Measurements from ENCODE around the gene NDUFAF2.
"Not testable (repeated sequence)": the region's sequence is repeated elsewhere in the genome, so short reads cannot be mapped to it uniquely, and the experiment has no call there.

NDUFAF2 gene

DNA sequence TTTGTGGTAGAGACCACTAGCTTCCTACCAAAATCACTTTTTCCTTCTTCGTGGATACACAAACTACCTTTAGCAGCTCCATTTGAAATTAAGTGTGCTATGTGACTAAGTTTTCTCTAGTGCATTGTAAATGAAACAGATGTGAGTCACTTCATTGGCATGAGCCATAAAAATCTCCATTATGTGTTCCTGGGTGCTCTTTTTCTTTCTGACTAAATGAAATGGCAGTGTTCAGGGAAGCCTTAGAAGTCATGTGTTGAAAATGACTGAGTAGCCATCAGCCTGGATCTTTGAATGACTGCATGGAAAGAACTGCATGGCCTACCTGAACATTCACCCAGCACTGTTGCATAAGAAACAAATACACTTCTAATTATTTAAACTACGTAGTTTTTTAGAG, 107.9 kb downstream of the NDUFAF2 start:
- no peak for DNase-seq

DNA sequence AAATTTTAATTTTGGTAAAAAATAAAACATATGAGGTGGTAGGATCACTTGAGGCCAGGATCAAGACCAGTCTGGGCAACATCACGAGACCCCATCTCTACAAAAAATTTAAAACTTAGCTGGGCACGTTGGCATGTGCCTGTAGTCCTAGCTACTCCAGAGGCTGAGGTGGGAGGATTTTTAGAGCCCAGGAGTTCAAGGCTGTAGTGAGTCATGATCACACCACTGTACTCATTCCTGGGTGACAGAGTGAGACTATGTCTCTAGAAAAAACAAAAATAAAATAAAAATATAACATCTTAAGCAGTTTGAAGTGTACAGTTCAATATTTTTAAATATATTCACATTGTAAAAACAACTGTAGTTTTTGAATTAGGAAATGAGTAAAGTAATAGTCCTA, 108.9 kb downstream of the NDUFAF2 start:
- no peak for DNase-seq

DNA sequence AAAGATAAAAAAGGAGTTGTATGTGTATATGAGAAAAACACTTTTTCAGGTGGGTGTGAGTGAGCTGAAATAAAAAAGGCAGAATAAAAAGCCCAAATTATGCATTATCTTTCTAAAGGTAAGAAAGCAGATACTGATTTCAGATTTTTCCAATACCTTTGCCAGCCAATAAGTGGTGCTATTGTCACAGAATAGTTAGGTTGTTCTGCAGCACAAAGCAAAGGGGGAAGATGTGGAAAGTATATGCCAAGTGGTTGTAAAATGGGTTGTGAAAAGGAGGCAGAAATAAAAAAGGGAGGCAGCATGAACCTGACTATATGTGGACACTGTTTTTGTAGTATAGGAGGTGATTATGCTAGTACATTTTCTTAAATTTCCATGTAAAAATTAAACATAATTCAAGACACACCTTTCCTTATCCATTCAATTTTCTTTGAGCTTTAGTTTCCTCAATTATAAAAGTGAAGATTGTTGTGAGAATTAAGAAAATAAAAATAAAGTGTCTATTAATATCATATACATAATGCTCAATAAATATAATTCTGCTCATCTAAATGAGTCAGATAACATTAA, 110.5 kb downstream of the NDUFAF2 start:
- DNase-seq, result no peak

DNA sequence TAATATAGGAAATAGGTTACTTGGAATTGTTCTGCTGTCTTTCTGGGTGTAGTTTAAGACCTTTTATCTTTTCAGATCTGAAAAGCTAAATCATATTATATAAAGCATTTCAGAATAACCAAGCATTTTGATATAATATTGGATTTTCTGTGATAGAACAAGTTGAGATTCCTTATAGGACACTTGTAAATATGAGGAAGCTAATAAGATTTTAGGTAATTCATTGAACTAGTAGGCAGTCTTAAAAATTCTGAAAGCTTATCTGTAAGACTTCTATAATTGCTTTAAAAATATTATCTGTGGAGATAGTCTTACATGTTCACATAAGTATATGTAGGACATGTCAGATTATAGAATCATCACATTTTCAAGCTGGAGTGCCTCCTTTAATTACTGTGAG, 114.5 kb downstream of the NDUFAF2 start:
- DNase-seq, result no peak

DNA sequence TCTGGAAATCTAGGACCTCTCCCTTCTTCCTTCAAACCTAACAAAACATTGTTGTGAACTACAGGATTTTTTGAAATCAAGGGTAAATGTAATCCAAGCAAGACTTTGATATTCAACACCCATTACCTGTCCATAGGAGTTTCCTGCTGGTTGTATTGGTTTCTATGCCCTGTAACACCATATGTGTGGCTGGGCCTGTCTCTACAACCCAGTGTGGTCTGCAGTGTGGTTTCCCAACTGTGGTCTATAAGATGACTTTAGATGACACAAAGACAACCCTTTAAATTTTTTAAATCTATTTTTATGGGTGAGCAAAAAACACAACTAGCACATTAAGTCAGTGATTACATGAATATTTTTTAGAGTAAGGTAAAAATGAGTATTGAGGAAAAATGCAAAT, 124.1 kb downstream of the NDUFAF2 start:
- no peak for DNase-seq

DNA sequence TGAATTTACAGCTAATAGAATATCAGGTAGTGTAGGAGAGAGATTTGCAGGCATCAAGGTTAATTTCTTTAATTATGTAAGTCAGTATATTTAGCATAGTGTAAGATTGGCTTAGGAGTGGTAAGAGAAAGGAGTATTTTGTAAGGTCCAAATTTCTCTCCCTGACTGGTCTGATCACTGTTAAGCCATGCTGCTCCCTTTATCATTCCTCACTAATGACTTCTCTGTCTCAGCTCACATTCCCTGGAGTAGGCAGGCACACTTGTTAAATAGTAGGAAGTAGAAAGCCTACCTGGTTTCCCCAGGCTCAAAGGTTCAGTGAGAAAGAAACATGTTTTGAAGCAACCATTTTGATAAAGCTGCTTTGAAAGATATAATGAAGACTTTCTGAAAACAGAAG, 126.5 kb downstream of the NDUFAF2 start:
- no peak for DNase-seq

DNA sequence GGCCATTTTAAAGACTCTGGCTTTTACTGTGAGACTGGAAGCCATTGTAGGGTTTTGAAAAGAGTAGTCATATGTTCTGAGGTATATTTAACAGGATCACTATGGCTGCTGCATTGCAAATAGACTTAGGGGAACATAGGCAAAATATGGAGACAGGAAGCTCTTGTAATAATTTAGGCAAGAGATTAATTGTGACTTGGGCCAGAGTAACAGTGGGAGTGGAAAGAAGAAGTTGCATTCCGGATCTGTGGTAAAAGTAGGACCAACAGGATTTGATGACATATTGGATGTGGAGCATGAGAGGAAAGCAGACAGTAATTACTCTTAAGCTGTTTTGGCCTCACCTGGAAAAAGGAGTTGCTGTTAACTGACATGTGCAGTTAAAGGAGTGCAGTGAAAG, 131.6 kb downstream of the NDUFAF2 start:
- no peak for DNase-seq

DNA sequence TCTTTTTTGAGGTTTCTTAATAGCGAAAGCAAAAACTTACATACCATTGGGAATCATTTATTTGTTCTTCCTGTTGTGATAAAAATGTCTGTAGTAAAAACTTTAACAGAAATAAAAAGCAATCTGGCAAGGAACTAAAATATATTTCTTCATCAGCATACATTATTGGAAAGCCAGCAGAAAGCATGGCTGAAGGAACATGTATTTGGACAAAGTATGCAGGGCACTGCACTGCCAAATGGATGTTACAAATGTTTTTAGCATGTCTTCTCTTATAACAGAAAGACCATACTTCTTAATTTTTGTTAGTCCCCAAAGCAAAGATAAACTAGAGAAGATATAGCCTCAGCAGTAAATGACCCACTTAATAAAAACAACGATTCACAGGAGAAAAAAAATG, 136.7 kb downstream of the NDUFAF2 start:
- DNase-seq, result no peak

DNA sequence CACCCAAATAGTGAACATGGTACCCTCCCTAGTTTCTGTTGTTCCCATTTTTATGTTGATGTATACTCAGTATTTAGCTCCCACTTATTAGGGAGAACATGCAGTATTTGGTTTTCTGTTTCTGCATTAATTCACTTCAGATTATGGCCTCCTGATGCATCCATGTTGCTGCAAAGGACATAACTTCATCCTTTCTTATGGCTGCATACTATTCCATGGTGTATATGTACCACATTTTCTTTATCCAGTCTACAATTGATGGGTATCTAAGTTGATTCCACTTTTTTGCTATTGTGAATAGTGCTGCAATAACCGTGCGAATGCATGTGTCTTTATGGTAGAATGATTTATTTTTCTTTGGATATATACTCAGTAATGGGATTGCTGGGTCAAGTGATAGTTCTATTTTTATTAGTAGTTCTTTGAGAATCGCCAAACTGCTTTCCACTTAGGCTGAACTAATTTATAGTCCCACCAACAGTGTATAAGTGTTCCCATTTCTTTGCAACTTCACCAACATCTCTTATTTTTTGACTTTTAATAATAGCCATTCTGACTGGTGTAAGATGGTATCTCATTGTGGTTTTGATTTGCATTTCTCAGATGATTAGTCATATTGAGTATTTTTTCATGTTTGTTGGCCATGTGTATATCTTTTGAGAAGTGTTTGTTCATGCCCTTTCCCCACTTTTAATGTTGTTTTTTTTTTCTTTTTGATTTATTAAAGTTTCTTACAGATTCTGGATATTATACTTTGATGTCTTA, 137.7 kb downstream of the NDUFAF2 start:
- no peak for DNase-seq

DNA sequence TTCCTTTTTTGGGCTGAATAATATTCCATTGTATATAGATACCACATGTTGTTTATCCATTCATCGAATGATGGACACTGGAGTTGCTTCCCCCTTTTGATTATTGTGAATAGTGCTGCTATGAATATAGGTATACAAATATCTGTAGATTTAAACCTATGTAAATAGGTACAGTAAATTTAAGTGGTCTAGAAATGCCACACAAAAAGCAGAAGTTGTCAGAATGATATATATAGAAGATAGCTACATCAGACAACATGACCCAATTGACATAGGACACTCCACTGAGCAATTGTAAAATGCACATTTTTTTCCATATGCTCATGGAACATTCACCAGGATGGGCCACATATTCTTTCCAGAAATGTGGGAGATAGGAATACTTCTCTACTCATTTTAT, 139.7 kb downstream of the NDUFAF2 start:
- no peak for DNase-seq

DNA sequence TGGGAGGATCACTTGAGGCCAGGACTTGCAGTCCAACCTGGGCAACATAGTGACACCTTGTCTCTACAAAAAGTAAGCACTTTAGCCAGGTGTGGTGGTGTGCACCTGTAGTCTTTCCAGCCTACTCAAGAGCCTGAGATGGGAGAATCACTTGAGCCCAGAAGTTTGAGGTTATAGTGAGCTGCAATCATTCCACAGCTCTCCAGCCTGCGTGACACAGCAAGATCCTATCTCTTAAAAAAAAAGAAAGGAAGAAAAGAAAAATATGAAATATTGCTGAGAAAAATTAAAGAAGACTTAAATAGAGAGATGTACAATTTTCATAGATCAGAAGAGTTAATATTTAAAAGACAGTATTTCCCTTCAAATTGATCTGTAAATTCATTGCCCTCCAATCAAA, 140.9 kb downstream of the NDUFAF2 start:
- no peak for DNase-seq

DNA sequence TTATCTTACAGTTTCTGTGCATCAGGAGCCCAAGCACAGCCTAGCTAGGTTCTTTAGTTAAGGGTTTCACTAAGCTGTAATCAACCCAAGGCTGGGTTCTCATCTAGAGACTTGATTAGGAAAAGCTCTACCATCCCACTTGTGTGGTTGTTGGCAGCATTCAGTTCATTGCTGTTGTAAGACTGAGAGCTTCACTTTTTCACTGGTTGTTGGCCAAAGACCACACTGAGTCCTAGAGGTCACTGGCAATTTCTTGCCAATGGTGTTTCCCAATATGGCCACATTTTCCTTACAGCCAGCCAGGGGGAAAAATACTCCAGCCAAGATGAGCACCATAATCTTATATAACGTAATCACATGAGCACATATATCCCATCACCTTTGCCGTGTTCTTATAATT, 142.9 kb downstream of the NDUFAF2 start:
- no peak for DNase-seq

DNA sequence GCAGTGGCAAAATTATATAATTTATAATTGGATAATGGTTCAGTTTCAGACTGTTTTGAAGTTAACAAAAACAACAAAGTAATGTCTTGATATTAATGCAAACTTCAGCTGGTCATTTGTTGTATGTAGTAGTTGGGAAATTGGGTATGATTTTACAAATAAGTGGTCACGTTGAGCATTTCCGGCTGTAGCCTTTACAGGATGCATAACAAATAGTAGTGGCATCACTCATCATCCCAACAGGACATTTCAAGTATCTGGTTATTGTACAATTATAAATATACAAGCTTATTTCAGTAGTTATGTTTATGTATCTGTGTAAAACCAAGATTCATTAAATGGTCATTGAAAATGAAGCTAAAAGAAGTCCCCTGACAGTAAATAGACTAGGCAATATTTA, 144.3 kb downstream of the NDUFAF2 start:
- DNase-seq, result no peak

DNA sequence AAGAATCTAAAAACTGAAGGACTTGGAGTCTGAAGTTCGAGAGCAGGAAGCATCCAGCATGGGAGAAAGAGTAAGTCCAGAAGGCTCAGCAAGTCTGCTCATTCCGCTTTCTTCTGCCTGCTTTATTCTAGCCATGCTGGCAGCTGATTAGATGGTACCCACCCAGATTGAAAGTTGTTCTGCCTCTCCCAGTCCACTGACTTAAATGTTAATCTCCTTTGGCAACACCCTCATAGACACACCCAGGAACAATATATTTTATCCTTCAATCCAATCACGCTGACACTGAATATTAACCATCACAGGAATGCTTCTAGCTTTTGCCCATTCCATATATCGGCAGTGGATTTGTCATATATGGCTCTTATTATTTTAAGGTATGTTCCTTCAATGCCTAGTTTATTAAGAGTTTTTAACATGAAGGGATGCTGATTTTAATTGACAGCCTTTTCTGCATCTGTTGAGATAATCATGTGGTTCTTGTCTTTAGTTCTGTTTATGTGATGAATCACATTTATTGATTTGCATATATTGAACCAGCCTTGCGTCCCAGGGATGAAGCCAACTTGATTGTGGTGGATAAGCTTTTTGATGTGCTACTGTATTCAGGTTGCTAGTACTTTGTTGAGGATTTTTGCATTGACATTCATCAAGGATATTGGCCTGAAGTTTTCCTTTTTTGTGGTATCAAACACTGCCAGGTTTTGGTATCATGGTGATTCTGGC, 148.2 kb downstream of the NDUFAF2 start:
- DNase-seq, result not testable (repeated sequence)

DNA sequence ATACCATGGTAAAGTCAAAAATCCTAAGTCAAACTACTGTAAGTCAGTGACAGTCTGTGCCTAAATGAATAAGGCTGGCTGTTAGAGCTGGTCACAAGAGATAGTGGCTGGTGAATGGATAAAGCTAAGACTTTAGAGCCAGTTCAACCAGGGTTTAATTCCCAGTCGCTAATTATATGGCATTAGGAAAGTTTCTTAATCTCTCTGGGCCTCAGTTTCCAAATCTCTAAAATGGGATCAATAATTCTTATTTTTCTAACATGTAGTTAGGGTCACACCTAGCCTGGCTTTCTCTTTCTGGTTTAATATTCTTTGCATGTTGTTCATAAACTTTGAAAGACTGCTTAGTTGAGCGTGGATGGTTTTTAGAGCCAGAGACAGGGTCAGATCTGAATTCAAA, 152.5 kb downstream of the NDUFAF2 start:
- no peak for DNase-seq

DNA sequence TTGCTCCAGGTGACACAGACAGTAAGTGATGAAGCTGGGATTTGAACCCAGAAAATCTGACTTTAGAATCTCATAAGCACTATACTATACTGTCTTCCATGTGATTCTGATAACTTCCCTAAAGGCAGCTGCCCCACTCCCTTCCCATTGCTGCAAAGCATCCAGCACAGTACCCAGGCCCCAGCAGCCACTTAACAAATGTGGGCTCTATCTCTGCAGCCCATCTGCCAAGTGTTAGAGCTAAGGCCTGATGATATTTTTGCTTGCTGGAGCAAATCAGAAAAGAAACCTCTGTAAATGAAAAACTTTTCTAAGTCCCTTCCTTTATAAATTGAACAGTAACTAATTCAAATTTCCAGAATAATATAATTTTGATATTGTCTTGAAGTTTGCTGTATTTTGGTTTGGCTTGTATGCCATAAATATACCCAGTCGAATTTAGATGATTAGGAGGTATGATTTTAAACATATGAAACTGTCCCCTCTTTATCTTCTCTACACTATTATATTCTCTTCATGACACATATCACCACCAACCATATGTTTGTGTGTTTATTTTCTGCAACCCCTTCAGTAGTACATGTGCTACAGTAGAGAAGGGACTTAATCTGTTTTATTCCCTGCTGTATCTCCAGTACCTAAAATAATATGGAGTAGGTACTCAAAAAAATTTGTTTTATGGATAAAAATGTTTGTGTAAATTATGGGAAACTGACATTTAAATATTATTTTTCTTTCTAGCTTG, 153.4 kb downstream of the NDUFAF2 start:
- no peak for DNase-seq

DNA sequence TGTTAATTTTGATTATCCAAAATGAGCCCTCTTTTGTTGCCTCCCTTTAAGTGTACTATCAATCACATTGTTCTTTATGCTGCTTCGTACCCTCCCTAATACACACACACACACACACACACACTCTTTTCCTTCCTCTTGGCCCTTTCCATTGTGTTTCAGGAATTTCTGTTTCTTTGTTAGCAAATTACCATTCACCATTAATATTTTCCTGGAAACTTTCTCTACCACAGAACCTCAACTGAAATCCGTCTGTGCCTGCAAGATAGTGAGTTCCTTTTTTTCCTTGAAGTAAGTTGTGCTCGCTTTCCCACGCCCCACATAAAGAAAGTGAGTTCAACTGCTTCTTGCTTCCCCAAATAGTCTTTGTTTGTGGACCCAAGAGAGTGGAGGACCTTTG, 155.4 kb downstream of the NDUFAF2 start:
- DNase-seq, result no peak

DNA sequence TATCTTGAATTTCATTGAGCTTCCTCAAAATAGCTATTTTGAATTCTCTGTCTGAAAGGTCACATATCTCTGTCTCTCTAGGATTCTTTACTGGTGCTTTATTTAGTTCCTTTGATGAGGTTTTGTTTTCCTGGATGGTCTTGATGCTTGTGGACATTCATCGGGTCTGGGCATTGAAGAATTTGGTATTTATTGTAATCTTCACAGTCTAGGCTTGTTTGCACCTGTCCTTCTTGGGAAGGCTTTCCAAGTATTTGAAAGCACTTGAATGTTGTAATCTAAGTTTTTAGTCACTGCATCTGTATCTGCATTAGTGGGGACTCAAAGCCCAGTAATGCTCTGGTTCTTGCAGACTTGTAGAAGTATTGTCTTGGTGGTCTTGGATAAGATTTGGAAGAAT, 169.4 kb downstream of the NDUFAF2 start:
- DNase-seq, result no peak

DNA sequence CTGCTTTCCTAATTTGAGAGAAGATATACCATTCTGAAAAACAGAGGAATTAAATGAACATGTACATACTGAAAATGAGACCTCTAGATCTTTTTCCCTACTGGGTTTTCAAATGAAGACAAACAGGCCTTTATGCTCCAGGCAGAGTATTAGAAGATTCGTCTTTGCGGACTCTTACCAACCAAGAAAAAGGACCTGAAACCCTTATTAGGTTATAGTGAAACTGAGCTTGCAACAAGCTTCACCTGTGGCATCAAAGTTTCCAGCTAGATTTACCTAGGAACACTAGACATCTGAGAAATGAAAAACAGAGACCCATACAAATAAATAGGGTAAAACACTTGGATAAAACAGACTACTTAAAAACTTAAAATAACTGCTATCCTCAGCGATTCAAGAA, 171.0 kb downstream of the NDUFAF2 start:
- DNase-seq, result no peak

DNA sequence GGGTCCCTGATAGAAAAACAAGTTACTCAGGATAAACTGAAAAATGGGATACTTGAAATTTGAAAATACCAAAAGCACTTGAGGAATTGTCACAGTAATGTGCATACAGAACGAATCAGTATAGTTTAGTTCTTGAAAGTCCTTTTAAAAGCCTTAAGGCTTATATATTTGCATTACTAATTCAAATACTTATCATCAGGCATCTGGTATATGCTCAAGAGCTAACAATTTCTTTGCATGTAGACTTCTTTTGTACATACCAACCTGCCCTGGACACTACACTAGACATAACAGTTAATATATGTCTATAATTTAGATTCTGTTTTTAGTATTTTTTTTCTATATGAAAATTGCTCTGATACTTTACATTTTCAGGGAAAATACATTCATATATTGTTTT, 174.1 kb downstream of the NDUFAF2 start:
- DNase-seq, result no peak

DNA sequence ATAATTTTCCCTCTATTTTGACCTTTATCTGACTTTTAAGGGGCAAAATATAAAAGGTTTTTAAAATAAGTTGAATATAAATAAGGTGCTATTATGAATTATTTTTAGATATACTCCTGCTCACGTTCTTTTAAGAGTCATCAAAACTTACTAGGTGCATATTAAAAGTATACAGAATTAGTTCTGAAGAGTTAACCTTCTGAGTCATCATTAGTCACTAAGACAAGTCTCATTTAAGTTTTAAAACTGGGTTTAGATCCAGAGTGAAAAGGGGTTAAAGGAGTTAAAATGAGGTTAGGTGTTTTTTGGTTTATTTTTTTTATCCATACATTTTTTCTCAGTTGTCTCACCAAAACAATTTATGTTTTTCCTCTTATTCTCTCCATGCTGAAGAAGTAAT, 175.5 kb downstream of the NDUFAF2 start:
- no peak for DNase-seq

DNA sequence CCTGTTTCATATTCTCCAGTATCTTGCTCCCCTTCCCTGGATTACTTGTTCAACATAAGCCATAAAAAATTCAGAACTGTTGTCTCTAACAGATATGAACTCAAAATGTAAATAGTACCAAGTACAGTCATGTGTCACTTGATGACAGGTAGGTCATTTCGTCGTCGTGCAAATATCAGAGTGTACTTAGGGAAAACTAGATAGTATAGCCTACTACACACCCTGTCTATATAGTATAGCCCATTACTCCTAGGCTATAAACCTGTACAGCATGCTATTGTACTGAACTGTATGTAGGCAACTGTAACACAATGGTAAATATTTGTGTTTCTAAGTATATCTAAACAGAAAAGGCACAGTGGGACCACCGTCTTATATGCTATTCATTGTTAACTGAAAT, 178.1 kb downstream of the NDUFAF2 start:
- DNase-seq, result no peak

DNA sequence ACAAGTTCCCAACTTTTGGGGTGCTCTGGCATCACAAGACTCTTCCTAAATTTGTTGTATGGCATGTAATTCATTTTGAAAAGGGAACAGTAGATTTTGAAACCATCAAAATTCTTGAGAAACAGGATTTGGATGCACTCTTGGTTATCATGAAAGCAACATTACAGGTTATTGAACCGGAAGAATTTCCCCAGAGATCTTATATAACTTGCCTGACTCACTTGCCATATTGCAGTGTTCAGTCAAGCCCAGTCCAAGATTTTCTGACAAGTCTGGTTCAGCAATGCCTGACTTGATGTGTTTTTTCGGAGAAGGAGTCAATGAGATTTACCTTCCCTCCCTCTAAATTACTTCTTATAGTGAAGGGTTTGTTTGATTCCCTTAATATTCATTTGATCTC, 185.3 kb downstream of the NDUFAF2 start:
- DNase-seq, result no peak

DNA sequence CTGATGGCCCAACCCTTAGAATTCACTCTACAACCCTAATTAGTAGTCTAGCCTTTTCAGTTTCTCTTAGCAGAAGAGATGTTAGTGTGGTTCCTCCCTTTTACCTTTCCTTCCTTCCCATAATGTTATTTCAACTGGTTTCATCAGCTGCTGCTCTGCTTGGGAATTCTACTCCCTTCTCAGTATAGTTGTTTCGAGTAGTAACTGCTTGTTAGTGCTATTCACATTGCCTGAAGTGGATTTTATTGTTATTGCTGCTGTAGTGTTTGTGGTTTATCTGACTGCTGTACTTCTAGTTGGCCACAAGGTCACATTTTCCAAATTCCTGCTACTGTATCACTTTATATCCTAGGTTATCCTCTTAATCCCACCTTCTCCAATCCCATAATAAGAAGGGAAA, 187.6 kb downstream of the NDUFAF2 start:
- DNase-seq, result no peak

Measured in KG1 (cell line).